Astrocyte of the spinal cord (primary cell): ENCODE measurements around the gene VAV2.
"Not testable (repeated sequence)": the region's sequence is repeated elsewhere in the genome, so short reads cannot be mapped to it uniquely, and the experiment has no call there.

Source experiments
- DNase-seq: peaks from one replicate; pipeline ENCODE4 v3.0.0; 2011; ENCODE audit warnings: low read depth, low spot score
- H3K4me3 ChIP-seq: 2 replicates; pipeline ENCODE4 v1.5.1; 2011; ENCODE audit warnings: low read depth, mild to moderate bottlenecking, low read length, moderate library complexity
- CTCF ChIP-seq: IDR thresholded peaks from 2 replicates; pipeline ENCODE4 v1.5.1; 2012; ENCODE audit warnings: low read depth, mild to moderate bottlenecking, low read length, inconsistent platforms
- in situ Hi-C: cut with HindIII; loops from 2 replicates; pipeline ENCODE4 v1.10.0; 2017; ENCODE audit warnings: low sequenced_read_pairs

Gene VAV2

GRCh38 chr9:133768859-133769510 lies 223.1 kb downstream of the VAV2 start:
- no peak for TF ChIP-seq CTCF
- H3K4me3 ChIP-seq: no peak overlapping the region
- in situ Hi-C loops: no loop called here
- no peak for DNase-seq

GRCh38 chr9:133768371-133768858 lies 223.7 kb downstream of the VAV2 start:
- no peak for TF ChIP-seq CTCF
- no peak overlapping the region for H3K4me3 ChIP-seq
- in situ Hi-C loops: no loop called here
- DNase-seq: no peak

- in situ Hi-C loops: no loop called here
- TF ChIP-seq CTCF: no peak
- no peak for DNase-seq
- no peak overlapping the region for H3K4me3 ChIP-seq
Measured at GRCh38 chr9:133767625-133768024, 224.5 kb downstream of the VAV2 start.

- TF ChIP-seq CTCF: no peak
- DNase-seq: no peak
- in situ Hi-C loops: no loop called here
- H3K4me3 ChIP-seq: no peak overlapping the region
Measured at GRCh38 chr9:133767008-133767407, 225.1 kb downstream of the VAV2 start.

- in situ Hi-C loops, DNase-seq: not testable (repeated sequence)
Measured at GRCh38 chr9:133766234-133766633, 225.9 kb downstream of the VAV2 start.

GRCh38 chr9:133763272-133764183 lies 228.6 kb downstream of the VAV2 start:
- no peak overlapping the region for H3K4me3 ChIP-seq
- no peak for TF ChIP-seq CTCF
- in situ Hi-C loops: no loop called here
- peak; percentile 14 for DNase-seq

More at GRCh38 chr9:133766234-133766633, 225.9 kb downstream of the VAV2 start:
- not testable (repeated sequence) for H3K4me3 ChIP-seq
